CD4-positive, alpha-beta memory T cell (primary cell): ENCODE measurements around the gene EDA. TPM values are rescaled to one million over a fixed set of nuclear protein-coding genes. Genes with fewer than 3 reads are reported as not detected.

Experiments used
- CTCF ChIA-PET: fragments of 350-600 bp; sonication (Branson Sonifier 250); formaldehyde crosslinking; loops from one replicate; lab custom pipeline; 2021; ENCODE audit warnings: inconsistent platforms; ENCODE audit not compliant: partially characterized antibody; lab: Charles Lee
- POLR2A ChIA-PET: fragments of 350-600 bp; sonication (Branson Sonifier 250); formaldehyde crosslinking; loops from one replicate; lab custom pipeline; 2021; ENCODE audit not compliant: partially characterized antibody; lab: Charles Lee
- DNase-seq, 5 donors: peaks; one replicate each; pipeline versions ENCODE4 v3.0.0 to v3.0.0-alpha.2; 2020 to 2022; ENCODE audit warnings: mixed read lengths in 1 of 5
- H3K27ac ChIP-seq: one replicate; pipeline ENCODE4 v1.7.0; 2013; ENCODE audit warnings: low read depth, low read length
- H3K27me3 ChIP-seq: 2 replicates; pipeline ENCODE4 v1.7.0; 2013; ENCODE audit warnings: mild to moderate bottlenecking, low read length, moderate library complexity; ENCODE audit not compliant: insufficient read depth
- H3K36me3 ChIP-seq: 2 replicates; pipeline ENCODE4 v1.7.0; 2013; ENCODE audit warnings: mild to moderate bottlenecking, low read length, moderate library complexity; ENCODE audit not compliant: insufficient read depth
- H3K4me1 ChIP-seq: 2 replicates; pipeline ENCODE4 v1.7.0; 2013; ENCODE audit warnings: mild to moderate bottlenecking, low read length, moderate library complexity; ENCODE audit not compliant: insufficient read depth
- H3K4me3 ChIP-seq, 2 donors: one replicate each; pipeline ENCODE4 v1.7.0; 2013; ENCODE audit warnings: low read length in 2 of 2, mild to moderate bottlenecking in 1 of 2
- H3K9me3 ChIP-seq, 2 donors: one replicate each; pipeline ENCODE4 v1.7.0; 2013; ENCODE audit warnings: low read length in 2 of 2, control low read depth in 1 of 2; ENCODE audit not compliant: control insufficient read depth in 1 of 2
- H3K27ac Mint-ChIP-seq, 7 donors: one replicate each; pipeline ENCODE4 v1.8.0; 2020 to 2021; ENCODE audit warnings: mixed read lengths in 7 of 7, mild to moderate bottlenecking in 6 of 7, inconsistent platforms in 3 of 7, moderate library complexity in 3 of 7
- H3K27me3 Mint-ChIP-seq, 2 donors: one replicate each; pipeline ENCODE4 v1.8.0; 2020 to 2021; ENCODE audit warnings: mixed read lengths in 2 of 2
- H3K36me3 Mint-ChIP-seq, 2 donors: one replicate each; pipeline ENCODE4 v1.8.0; 2020 to 2021; ENCODE audit warnings: mixed read lengths in 2 of 2, inconsistent platforms in 1 of 2, mild to moderate bottlenecking in 1 of 2
- H3K4me1 Mint-ChIP-seq, 4 donors: one replicate each; pipeline ENCODE4 v1.8.0; 2020 to 2021; ENCODE audit warnings: mixed read lengths in 4 of 4, mild to moderate bottlenecking in 1 of 4
- H3K4me3 Mint-ChIP-seq, 8 donors: one replicate each; pipeline ENCODE4 v1.8.0; 2020 to 2021; ENCODE audit warnings: mixed read lengths in 8 of 8, mild to moderate bottlenecking in 7 of 8, moderate library complexity in 6 of 8, inconsistent platforms in 3 of 8
- H3K9me3 Mint-ChIP-seq, 8 donors: one replicate each; pipeline ENCODE4 v1.8.0; 2020 to 2021; ENCODE audit warnings: mixed read lengths in 8 of 8, mild to moderate bottlenecking in 5 of 8, inconsistent platforms in 3 of 8, moderate library complexity in 1 of 8
- intact Hi-C: fragments of 100-400 bp; cut with micrococcal nuclease; formaldehyde crosslinking; loops from one replicate; pipeline ENCODE4 v1.15.1; 2023
- polyA plus RNA-seq, 2 donors: library from polyadenylated mRNA; unstranded; fragments of 300-500 nt; fragmentation: Illumina TruSeq; gene quantifications; one replicate each; pipeline ENCODE4 v1.2.3, GENCODE V29; 2021
- total RNA-seq, 2 experiments: library from RNA; stranded (reverse); gene quantifications; one replicate each; pipeline ENCODE4 v1.2.3, GENCODE V29; 2021

Gene EDA
- total and polyA plus RNA-seq, 4 experiments from 2014 or later = 0.69 to 4.0 (median 2.9) TPM

DNA sequence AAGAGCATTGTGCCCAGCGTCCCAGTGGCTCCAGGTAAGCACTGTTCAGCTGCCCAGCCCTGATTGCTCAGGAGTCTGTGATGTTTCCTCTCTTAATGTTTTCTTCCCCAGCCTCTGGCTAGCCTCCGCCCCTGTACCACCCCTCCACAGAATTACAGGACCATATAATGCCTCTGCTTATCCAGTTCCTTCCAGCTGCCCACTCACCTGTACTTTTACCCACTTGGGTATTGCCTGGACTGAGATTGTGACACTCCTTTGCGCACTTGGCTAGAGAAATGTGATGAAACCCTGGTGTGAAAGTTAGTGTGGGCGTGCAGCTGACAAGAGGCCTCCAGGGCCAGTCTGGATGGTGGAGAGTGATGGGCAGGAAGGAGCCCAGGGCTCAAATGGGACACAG is 434.0 kb downstream of the EDA start, which contains the start of gene AWAT2:
Gene AWAT2 (minus strand): TSS at position 14 of the 400 bp plus-strand sequence. CDS start 6 bp downstream, at position 8.
- no peaks in the 10 kb centered on the region for H3K9me3 ChIP-seq
- no peak within 1 kb of the TSS for H3K4me3 ChIP-seq
- no peak within 1 kb of the TSS for H3K27ac ChIP-seq
- Mint-ChIP-seq H3K27me3 (no peaks in the 10 kb centered on the region), H3K4me1 (no peaks in the 10 kb centered on the region), H3K4me3 (no peak within 1 kb of the TSS), H3K36me3 (no peaks in the 10 kb centered on the region), H3K27ac (no peak within 1 kb of the TSS), H3K9me3 (no peaks in the 10 kb centered on the region)
- CTCF ChIA-PET = no interaction called here
- intact Hi-C loops = no loop called here
- H3K36me3 ChIP-seq = no peaks in the 10 kb centered on the region
- POLR2A ChIA-PET = no interaction called here
- no peaks in the 10 kb centered on the region for H3K27me3 ChIP-seq
- no peak for DNase-seq
- no peaks in the 10 kb centered on the region for H3K4me1 ChIP-seq

DNA sequence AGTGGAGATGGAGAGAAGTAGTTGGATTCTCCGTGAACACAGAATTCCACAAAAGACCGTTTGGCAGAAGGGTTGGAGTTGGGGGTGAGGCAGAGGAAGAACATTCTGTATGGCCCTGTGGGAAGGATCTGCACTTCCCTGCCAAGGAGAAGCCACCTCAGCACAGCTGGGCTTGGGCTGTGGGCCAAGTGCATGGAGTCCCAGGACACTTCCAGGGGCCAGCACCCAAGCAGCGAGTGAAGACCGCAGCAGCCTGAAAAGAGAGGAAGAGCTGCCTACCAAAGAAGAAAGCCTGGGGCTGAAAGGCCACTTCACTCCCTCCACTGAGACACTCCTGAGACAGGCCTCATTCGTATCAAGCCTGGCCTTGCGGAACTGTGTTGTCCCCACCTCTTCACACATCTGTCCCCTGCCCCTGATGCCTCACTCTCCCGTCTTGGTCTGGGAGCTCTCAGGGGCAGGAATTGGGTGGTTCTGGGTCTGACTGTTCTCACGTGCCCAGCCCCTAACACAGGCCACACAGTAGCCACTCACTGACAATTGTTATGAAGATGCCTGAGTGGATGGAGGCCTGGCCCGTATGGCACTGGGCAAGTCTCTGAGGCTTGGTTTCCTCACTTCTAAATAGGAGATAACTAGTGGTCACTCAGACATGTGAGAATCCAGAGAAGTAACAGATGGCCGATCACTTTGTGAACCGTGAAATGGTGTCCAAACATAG is 437.1 kb downstream of the EDA start:
- Mint-ChIP-seq H3K9me3 (no peaks in the 10 kb centered on the region), H3K4me3 (no peak overlapping the region), H3K27me3 (no peaks in the 10 kb centered on the region), H3K4me1 (no peaks in the 10 kb centered on the region), H3K36me3 (no peaks in the 10 kb centered on the region), H3K27ac (no peak overlapping the region)
- POLR2A ChIA-PET = no interaction called here
- no peak for DNase-seq
- CTCF ChIA-PET = no interaction called here
- intact Hi-C loops = no loop called here
- Histone ChIP-seq H3K36me3 (no peaks in the 10 kb centered on the region), H3K27me3 (no peaks in the 10 kb centered on the region), H3K4me1 (no peaks in the 10 kb centered on the region), H3K4me3 (no peak overlapping the region), H3K27ac (no peak overlapping the region), H3K9me3 (no peaks in the 10 kb centered on the region)

DNA sequence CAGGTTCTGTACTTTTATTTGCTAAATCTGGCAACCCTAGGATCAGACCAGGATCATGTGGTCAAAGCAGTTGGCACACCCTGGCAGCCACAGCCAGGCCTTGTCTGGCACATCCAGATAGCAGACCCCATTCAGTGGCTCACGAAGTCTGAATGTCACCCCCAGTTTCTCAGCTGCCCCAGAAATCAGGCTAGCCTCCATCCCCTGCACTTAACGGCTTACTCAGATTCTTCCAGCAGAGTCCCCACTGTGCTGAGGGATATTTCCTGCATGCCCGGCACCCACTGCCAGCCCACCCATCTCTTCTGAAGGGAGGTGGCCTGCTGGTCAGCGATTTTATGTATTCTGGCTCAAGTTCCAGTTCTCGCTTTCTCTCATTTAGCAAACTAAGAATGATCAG is 438.5 kb downstream of the EDA start:
- DNase-seq = no peak
- no peaks in the 10 kb centered on the region for H3K9me3 ChIP-seq
- H3K36me3 Mint-ChIP-seq = no peaks in the 10 kb centered on the region
- no peaks in the 10 kb centered on the region for H3K36me3 ChIP-seq
- H3K4me1 ChIP-seq = no peaks in the 10 kb centered on the region
- no peaks in the 10 kb centered on the region for H3K4me1 Mint-ChIP-seq
- no peaks in the 10 kb centered on the region for H3K9me3 Mint-ChIP-seq
- no peak overlapping the region for H3K4me3 Mint-ChIP-seq
- H3K4me3 ChIP-seq = no peak overlapping the region
- ChIA-PET CTCF (no interaction called here), POLR2A (no interaction called here)
- no peak overlapping the region for H3K27ac ChIP-seq
- intact Hi-C loops = no loop called here
- H3K27me3 ChIP-seq = no peaks in the 10 kb centered on the region
- H3K27ac Mint-ChIP-seq = no peak overlapping the region
- no peaks in the 10 kb centered on the region for H3K27me3 Mint-ChIP-seq

DNA sequence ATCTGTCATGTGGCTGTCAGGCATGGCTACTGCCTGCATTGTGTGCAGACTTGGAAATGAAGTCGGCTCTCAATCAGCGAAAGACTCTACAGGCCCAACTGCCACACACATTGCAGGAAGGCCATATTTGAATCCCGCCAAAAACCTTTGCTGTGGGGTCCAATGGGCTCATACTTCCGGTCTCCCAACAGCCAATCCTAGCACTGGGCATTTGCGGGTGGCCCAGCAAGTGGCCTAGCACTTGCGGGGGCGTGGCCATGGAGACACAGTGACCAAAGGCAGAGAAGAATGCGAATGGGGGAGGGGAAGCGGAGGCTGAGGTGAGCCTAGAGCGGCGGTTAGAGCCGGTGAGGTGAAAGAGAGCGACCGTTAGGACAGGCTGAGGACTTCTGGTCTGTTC is 446.2 kb downstream of the EDA start, which contains the start of gene OTUD6A:
Gene OTUD6A (plus strand): TSS at position 382 of the 400 bp plus-strand sequence. CDS start 68 bp downstream, outside the sequence.
- POLR2A ChIA-PET = no interaction called here
- Histone ChIP-seq H3K27ac (no peak within 1 kb of the TSS), H3K36me3 (no peaks in the 10 kb centered on the region), H3K4me1 (no peaks in the 10 kb centered on the region), H3K4me3 (no peak within 1 kb of the TSS), H3K9me3 (no peaks in the 10 kb centered on the region), H3K27me3 (no peaks in the 10 kb centered on the region)
- CTCF ChIA-PET = no interaction called here
- Mint-ChIP-seq H3K9me3 (no peaks in the 10 kb centered on the region), H3K36me3 (no peaks in the 10 kb centered on the region), H3K27ac (no peak within 1 kb of the TSS), H3K4me3 (no peak within 1 kb of the TSS), H3K27me3 (no peaks in the 10 kb centered on the region), H3K4me1 (no peaks in the 10 kb centered on the region)
- no peak for DNase-seq
- intact Hi-C loops = no loop called here

DNA sequence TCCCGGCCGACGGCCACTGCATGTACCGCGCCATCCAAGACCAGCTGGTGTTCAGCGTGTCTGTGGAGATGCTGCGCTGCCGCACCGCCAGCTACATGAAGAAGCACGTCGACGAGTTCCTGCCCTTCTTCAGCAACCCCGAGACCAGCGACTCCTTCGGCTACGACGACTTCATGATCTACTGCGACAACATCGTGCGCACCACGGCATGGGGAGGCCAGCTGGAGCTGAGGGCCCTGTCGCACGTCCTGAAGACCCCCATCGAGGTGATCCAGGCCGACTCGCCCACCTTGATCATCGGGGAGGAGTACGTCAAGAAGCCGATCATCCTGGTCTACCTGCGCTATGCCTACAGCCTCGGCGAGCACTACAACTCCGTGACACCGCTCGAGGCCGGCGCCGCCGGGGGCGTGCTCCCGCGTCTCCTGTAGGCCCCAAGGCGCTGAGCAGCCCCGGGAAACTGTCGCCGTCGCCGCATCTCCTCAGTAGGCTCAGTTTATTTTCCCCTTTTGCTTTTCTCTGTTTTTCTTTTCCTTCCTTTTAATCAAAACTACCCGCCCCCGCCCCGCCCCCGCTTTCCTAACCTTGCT is 447.1 kb downstream of the EDA start:
- ChIA-PET POLR2A (no interaction called here), CTCF (no interaction called here)
- no peak overlapping the region for H3K27ac Mint-ChIP-seq
- H3K27me3 ChIP-seq = no peaks in the 10 kb centered on the region
- no peaks in the 10 kb centered on the region for H3K9me3 ChIP-seq
- intact Hi-C loops = no loop called here
- no peaks in the 10 kb centered on the region for H3K36me3 Mint-ChIP-seq
- no peaks in the 10 kb centered on the region for H3K9me3 Mint-ChIP-seq
- H3K4me1 ChIP-seq = no peaks in the 10 kb centered on the region
- DNase-seq = no peak
- no peaks in the 10 kb centered on the region for H3K4me1 Mint-ChIP-seq
- H3K27me3 Mint-ChIP-seq = no peaks in the 10 kb centered on the region
- no peak overlapping the region for H3K27ac ChIP-seq
- no peak overlapping the region for H3K4me3 Mint-ChIP-seq
- no peaks in the 10 kb centered on the region for H3K36me3 ChIP-seq
- H3K4me3 ChIP-seq = no peak overlapping the region

DNA sequence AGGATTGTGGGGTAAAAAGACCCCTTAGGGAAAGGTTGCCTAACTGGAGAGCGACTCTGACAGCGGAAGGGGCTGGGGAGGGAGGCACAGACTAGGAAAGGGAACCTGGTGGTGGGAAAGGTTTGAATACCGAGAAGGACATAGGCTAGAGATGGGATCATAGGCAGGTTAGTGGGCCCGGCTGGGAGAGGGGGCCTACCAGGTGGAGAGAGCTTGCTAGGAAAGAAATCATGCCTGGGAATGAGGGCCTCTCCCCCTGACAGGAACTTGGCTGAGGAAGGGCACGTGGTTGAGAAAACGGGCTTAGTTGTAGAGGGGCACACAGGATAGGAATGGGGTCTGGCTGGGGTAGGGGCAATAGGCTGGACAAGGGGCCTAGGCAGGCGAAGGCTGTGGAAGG is 450.7 kb downstream of the EDA start:
- intact Hi-C loops = no loop called here
- H3K27me3 ChIP-seq = no peaks in the 10 kb centered on the region
- no peak overlapping the region for H3K4me3 ChIP-seq
- CTCF ChIA-PET = no interaction called here
- Mint-ChIP-seq H3K4me3 (no peak overlapping the region), H3K36me3 (no peaks in the 10 kb centered on the region), H3K9me3 (no peaks in the 10 kb centered on the region), H3K27ac (no peak overlapping the region), H3K27me3 (no peaks in the 10 kb centered on the region), H3K4me1 (no peaks in the 10 kb centered on the region)
- no peaks in the 10 kb centered on the region for H3K36me3 ChIP-seq
- POLR2A ChIA-PET = no interaction called here
- DNase-seq = no peak
- no peaks in the 10 kb centered on the region for H3K4me1 ChIP-seq
- H3K9me3 ChIP-seq = no peaks in the 10 kb centered on the region
- H3K27ac ChIP-seq = no peak overlapping the region

DNA sequence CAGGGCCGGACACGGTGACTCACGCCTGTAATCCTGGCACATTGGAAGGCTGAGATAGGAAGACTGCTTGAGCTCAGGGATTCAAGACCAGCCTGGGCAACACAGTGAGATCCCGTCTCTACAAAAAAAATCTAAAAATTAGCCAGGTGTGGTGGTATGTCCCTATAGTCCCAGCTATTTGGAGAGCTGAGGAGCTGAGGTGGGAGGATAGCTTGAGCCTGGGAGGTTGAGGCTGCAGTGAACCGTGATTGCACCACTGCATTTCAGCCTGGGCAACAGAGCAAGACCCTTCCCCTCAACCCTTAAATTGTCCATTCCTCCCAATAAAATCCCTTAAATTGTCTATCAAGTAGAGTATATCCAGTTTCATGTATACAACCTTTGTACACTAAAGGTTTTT is 463.4 kb downstream of the EDA start:
- H3K9me3 ChIP-seq = no peaks in the 10 kb centered on the region
- intact Hi-C loops = no loop called here
- no peaks in the 10 kb centered on the region for H3K27me3 ChIP-seq
- no peaks in the 10 kb centered on the region for H3K4me1 ChIP-seq
- ChIA-PET POLR2A (no interaction called here), CTCF (no interaction called here)
- H3K27me3 Mint-ChIP-seq = peaks cover 0 to 1% of the 10 kb centered on the region in 2 donors
- no peaks in the 10 kb centered on the region for H3K4me1 Mint-ChIP-seq
- no peaks in the 10 kb centered on the region for H3K36me3 Mint-ChIP-seq
- H3K4me3 ChIP-seq = no peak overlapping the region
- DNase-seq = no peak
- peaks cover 0 to 3% (median 0%) of the 10 kb centered on the region in 8 donors for H3K9me3 Mint-ChIP-seq
- H3K27ac ChIP-seq = no peak overlapping the region
- no peaks in the 10 kb centered on the region for H3K36me3 ChIP-seq
- no peak overlapping the region for H3K4me3 Mint-ChIP-seq
- H3K27ac Mint-ChIP-seq = no peak overlapping the region
